ENCODE results near the gene HLA-DOA.

The HLA-DOA gene

DNA sequence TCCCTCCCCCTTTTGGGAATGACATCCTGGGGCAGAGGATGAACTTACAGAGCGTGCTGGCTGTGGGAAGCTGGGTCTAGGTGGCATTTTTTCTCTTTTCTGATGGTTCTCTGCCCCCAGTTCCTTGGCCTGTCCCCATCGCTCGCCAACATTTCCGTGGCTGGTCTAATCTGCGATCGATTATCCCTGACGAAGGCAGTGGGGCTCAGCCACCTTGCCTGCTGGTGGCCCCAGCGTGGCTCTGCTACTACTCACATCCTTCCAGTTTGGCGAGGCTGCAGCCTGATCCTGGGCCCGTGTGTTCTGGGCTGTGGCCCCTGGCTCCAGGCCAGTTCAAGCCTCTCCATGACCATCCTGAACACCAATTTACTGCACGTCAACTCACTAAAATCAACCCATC, 6.4 kb upstream of the HLA-DOA start:
- no peak for DNase-seq

- DNase-seq: peak; percentile 69 to 85
These were observed 5.6 kb upstream of the HLA-DOA start for GRCh38 chr6:33014841-33015634.

- no peak for DNase-seq
These were observed 4.2 kb upstream of the HLA-DOA start for GRCh38 chr6:33013608-33014007.

- no peak for DNase-seq
These were observed 965 bp upstream of the HLA-DOA start for GRCh38 chr6:33010356-33010755.

DNA sequence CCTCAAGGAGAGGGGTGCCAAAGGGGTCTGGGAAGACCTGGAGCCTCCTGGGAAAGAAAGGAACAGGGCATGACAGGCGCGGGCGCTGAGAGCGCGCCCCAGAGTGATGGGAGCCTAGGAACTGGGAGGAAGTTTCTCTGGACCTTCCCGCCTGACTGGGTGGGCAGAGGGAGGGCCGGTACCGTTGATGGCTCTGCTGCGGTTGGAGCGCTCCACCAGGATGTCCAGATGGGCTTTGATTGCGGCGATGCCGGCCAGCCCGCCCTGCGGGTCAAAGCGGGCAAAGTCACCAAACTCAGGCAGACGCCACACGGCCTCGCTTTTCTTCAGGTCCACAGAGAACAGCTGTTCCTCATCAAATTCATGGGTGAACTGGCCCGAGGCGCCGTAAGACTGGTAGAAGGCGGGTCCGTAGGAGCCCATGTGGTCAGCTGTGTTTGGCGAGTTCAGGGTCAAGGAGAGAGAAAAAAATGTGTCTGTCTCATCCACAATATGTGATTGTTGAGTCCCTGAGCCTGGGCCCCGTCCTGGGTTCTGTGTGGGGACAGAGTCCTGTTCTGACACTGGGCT, 1.5 kb downstream of the HLA-DOA start:
- DNase-seq: no peak

GRCh38 chr6:33004940-33005339, 4.5 kb downstream of the HLA-DOA start:
- no peak for DNase-seq

DNA sequence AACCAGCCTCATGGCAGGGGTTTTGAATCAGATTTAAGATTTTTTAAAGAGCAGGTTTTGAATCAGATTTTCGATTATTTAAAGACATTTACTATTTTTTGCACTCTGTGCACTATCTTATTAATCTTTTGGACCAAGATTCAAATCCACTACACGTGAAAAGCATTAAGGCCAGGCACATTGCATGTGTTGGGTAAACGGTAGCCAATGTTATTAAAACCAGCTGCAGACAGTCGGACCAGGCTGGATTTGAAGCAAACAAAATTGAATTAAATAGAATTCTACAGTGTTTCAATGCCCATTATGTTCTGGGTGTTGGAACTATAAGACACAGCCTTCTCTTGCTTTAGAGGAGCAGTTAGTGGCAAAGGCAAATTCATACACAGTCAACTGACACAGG, 7.7 kb downstream of the HLA-DOA start:
- DNase-seq: no peak

GRCh38 chr6:33000055-33000454, 9.3 kb downstream of the HLA-DOA start:
- DNase-seq: peak; percentile 34 to 41

GRCh38 chr6:32995448-32995847, 13.9 kb downstream of the HLA-DOA start:
- no peak for DNase-seq

GRCh38 chr6:32993363-32993973, 15.9 kb downstream of the HLA-DOA start:
- no peak for DNase-seq

DNA sequence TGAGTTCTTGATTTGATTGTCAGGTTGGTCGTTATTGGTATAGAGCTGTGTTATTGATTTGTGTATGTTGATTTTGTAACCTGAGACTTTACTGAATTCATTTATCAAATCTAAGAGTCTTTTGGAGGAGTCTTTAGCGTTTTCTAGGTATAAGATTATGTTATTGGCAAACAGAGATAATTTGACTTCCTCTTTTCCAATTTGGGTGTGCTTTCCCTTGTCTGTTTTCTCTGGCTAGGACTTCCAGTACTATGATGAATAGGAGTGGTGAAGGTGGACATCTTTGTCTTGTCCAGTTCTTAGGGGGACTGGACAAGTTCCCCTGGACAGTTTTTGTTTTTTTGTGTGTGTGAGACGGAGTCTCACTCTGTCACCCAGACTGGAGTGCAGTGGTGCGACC, 17.4 kb downstream of the HLA-DOA start:
- DNase-seq: no peak

DNA sequence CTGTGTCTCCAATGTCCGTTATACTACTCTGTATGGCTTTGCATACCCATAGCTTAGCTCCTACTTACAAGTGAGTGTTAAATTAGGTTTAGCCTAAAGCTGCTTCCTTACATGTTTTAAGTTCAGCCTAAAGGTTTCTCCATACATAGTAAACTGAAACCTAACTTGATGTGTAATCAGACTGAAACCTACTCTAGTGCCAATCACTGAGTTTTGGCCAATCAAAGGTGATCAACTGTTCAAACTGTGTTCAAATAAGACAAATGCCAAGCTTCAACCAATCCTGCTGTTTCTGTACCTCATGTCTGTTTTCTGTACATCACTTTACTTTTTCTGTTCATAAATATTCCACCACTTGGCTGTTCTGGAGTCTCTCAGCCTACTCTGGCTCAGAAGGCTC, 20.0 kb downstream of the HLA-DOA start:
- no peak for DNase-seq

GRCh38 chr6:32984622-32985389, 24.6 kb downstream of the HLA-DOA start:
- peak; percentile 89 to 90 for DNase-seq

GRCh38 chr6:32983964-32984621, 25.3 kb downstream of the HLA-DOA start:
- DNase-seq: peak in 1 of 2 donors; percentile 29

DNA sequence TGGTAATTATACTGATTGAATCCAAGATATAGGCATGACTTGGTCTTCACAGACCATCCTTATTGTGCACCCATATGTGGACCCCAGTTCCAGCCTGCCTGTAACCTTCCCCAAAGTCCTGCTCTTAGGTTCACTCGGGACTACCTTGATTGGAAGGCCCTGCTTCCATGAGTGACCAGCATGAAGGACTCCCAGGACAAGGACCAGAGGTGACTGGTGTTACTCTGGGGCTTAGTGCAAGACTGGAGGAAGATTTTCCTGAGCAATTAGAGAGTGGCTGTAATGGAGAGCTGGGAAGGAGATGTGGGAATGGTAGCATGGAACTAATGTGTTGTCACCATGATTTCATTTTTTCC, 25.9 kb downstream of the HLA-DOA start:
- peak in 1 of 2 donors; percentile 28 for DNase-seq

- peak in 1 of 2 donors; percentile 29 for DNase-seq
These were observed 26.5 kb downstream of the HLA-DOA start for GRCh38 chr6:32982702-32983492.

GRCh38 chr6:32982084-32982701, 27.2 kb downstream of the HLA-DOA start:
- DNase-seq: peak in 1 of 2 donors; percentile 37

DNA sequence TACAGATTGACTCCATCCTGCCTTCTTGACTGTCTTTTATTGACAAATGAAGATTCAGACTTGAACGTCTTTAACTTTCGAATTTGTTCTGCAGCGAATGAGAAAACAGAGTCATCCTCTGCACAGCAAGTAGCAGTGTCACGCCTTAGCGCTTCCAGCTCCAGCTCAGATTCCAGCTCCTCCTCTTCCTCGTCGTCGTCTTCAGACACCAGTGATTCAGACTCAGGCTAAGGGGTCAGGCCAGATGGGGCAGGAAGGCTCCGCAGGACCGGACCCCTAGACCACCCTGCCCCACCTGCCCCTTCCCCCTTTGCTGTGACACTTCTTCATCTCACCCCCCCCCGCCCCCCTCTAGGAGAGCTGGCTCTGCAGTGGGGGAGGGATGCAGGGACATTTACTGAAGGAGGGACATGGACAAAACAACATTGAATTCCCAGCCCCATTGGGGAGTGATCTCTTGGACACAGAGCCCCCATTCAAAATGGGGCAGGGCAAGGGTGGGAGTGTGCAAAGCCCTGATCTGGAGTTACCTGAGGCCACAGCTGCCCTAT, 28.8 kb downstream of the HLA-DOA start:
- DNase-seq: no peak

- DNase-seq: no peak
These were observed 29.5 kb downstream of the HLA-DOA start for GRCh38 chr6:32979720-32980487.

GRCh38 chr6:32977953-32978324, 31.5 kb downstream of the HLA-DOA start:
- DNase-seq: no peak

Measured in CD4-positive, alpha-beta T cell treated with Interleukin-4 for 1 hour (primary cell).